GM04503 (cell line): ENCODE data around the gene TAF11L14.
"Not testable (repeated sequence)": the region's sequence is repeated elsewhere in the genome, so short reads cannot be mapped to it uniquely, and the experiment has no call there.

Experiments
- DNase-seq: peaks from one replicate; pipeline ENCODE4 v3.0.0-alpha.2; 2012; ENCODE audit warnings: low read depth

TAF11L14 gene

DNA sequence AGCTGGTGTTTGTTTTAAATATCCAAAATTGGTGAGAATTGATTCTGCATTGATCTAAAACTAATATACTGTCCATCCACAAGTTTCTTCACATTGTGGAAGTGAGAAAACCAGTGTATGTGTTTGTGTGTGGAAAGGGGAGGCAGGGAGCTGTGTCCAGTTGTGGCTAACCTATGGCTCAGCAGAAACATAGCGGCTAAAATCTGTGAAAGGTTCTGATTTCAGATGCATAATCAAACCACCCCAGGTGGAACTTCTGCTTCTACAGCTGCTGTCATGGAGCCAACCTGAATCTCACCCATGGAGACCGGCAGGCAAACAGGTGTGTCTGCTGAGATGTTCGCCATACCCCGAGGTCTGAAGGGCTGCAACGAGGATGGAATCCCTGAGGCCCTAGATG is at the start of gene TAF11L14:
TSS of gene TAF11L14 (plus strand) at position 301 of the 400 bp plus-strand sequence.
- no peak for DNase-seq

DNA sequence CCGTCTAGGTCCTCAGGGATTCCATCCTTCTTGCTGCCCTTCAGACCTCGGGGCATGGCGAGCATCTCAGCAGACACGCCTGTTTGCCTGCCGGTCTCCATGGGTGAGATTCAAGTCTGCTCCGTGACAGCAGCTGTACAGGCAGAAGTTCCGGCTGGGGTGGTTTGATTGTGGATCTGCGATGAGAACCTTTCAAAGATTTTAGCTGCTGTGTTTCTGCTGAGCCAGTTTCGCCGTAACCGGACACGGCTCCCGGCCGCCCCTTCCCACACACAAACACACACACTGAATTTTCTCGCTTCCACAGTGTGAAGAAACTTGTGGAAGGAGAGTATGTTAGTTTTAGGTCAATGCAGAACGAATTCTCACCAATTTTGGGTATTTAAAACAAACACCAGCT is 48.6 kb upstream of the TAF11L14 start, which contains the start of gene TAF11L7:
TSS of gene TAF11L7 (minus strand) at position 101 of the 400 bp plus-strand sequence.
- not testable (repeated sequence) for DNase-seq

DNA sequence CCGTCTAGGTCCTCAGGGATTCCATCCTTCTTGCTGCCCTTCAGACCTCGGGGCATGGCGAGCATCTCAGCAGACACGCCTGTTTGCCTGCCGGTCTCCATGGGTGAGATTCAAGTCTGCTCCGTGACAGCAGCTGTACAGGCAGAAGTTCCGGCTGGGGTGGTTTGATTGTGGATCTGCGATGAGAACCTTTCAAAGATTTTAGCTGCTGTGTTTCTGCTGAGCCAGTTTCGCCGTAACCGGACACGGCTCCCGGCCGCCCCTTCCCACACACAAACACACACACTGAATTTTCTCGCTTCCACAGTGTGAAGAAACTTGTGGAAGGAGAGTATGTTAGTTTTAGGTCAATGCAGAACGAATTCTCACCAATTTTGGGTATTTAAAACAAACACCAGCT is 43.4 kb upstream of the TAF11L14 start, which contains the start of gene TAF11L8:
TSS of gene TAF11L8 (minus strand) at position 101 of the 400 bp plus-strand sequence.
- not testable (repeated sequence) for DNase-seq

DNA sequence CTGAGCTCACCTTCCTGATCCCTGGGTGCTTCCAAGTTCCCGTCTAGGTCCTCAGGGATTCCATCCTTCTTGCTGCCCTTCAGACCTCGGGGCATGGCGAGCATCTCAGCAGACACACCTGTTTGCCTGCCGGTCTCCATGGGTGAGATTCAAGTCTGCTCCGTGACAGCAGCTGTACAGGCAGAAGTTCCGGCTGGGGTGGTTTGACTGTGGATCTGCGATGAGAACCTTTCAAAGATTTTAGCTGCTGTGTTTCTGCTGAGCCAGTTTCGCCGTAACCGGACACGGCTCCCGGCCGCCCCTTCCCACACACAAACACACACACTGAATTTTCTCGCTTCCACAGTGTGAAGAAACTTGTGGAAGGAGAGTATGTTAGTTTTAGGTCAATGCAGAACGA is 40.0 kb upstream of the TAF11L14 start, which contains the start of gene TAF11L9:
TSS of gene TAF11L9 (minus strand) at position 140 of the 400 bp plus-strand sequence.
- DNase-seq, result not testable (repeated sequence)

DNA sequence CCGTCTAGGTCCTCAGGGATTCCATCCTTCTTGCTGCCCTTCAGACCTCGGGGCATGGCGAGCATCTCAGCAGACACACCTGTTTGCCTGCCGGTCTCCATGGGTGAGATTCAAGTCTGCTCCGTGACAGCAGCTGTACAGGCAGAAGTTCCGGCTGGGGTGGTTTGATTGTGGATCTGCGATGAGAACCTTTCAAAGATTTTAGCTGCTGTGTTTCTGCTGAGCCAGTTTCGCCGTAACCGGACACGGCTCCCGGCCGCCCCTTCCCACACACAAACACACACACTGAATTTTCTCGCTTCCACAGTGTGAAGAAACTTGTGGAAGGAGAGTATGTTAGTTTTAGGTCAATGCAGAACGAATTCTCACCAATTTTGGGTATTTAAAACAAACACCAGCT is 36.5 kb upstream of the TAF11L14 start, which contains the start of gene TAF11L10:
TSS of gene TAF11L10 (minus strand) at position 101 of the 400 bp plus-strand sequence.
- not testable (repeated sequence) for DNase-seq

DNA sequence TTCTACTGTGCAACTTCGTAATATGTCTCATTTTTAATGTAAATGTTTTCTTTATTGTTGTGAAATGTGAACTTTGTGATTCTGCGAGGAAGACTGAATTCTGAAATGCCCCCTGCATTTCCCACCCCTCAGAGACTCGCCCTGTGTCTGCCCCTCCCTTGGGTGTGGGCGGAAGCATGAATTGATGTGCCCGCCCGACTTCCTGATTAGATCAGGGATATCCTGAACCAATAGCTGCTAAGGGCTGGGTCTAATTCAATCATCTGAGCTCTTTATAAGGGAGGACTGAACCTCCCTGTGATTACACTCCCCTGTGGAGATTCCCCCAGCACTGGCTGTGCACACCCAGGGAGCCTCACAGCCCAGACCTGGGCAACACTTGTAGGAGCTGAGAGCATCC is 30.4 kb upstream of the TAF11L14 start, which contains the start of gene TAF11L11:
TSS of gene TAF11L11 (plus strand) at position 304 of the 400 bp plus-strand sequence.
- DNase-seq, result not testable (repeated sequence)

DNA sequence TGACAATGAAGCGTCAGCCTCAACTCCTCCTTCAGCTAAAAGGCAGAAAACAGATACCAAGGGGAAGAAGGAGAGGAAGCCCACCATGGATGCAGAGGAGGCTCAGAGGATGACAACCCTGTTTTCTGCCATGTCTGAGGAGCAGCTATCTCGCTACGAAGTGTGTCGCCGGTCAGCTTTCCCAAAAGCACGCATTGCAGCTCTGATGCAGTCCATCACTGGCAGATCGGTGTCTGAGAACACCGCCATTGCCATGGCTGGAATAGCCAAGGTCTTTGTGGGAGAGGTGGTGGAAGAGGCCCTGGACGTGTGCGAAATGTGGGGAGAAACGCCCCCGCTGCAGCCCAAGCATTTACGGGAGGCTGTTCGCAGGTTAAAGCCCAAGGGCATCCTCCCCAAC is 29.3 kb upstream of the TAF11L14 start:
- DNase-seq, result no peak

DNA sequence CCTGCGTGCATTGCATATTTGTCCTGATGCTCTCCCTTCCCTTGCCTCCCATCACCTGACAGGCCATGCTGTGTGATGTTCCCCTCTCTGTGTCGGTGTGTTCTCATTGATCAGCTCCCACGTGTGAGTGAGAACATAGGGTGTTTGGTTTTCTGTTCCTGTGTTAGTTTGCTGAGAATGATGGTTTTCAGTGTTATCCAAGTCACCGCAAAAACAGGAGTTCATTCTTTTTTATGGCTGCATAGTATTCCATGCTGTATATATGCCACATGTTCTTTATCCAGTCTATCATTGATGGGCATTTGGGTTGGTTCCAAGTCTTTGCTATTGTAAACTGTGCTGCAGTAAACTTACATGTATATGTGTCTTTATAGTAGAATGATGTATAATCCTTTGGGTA is 26.8 kb upstream of the TAF11L14 start:
- DNase-seq, result not testable (repeated sequence)

DNA sequence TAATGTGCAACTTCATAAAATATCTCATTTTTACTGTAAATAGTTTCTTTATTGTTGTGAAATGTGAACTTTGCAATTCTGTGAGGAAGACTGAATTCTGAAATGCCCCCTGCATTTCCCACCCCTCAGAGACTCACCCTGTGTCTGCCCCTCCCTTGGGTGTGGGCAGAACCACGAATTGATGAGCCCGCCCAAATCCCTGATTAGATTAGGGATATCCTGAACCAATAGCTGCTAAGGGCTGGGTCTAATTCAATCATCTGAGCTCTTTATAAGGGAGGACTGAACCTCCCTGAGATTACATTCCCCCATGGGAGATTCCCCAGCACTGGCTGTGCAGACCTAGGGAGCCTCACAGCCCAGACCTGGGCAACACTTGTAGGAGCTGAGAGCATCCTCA is 24.2 kb upstream of the TAF11L14 start, which contains the start of gene TAF11L12:
TSS of gene TAF11L12 (plus strand) at position 301 of the 400 bp plus-strand sequence.
- DNase-seq, result not testable (repeated sequence)

DNA sequence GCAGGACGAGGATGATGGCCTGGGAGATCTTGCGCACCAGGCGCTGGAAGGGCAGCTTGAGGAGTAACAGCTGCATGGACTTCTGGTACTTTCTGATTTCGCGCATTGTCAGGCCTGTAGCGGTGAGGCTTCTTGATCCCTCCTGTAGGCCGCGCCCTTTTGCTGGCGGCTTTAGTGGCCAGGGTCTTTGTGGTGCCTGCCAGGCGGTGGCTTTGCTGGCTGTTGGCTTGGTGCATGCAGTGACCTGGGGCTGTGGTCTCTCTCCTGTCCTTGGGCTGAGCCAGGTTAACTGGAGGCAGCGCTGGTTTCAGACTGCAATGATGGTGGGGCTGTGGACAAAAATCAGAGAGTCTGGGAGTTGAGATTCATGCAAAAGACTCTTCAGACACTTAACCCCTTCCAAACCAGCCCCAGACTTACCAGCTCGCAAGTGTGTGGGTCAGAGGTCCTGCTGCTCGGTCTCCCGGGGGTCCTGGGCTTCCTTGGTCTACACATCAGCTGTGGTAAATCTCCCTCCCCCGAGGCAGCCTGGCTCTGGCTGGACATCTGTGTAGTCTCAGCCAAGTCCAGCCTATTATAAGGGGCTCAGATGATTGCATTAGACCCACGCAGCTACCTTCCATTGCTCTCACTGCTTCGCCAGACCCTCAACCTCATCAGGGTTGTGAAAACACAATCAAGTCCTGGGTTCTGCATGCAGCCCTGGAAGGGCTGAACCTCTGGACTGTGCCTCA is 19.2 kb upstream of the TAF11L14 start:
- no peak for DNase-seq

DNA sequence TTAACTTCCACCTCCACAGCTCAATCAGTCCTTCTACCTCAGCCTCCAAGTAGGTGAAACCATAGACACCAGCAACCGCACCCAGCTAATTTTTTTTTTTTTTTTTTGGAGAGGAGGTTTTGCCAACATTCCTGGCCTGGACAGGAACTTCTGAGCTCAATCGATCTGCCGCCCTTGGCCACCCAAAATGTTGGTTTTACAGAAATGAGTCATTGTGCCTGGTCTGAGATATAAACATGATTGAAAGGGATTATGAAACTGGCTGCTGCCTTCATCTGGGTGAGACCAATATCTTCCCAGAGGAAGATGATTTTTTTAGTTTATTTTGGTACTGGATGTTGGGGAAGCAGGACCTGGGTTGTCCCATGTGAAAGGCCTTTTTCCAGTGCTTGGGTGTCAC is 14.9 kb upstream of the TAF11L14 start:
- no peak for DNase-seq

DNA sequence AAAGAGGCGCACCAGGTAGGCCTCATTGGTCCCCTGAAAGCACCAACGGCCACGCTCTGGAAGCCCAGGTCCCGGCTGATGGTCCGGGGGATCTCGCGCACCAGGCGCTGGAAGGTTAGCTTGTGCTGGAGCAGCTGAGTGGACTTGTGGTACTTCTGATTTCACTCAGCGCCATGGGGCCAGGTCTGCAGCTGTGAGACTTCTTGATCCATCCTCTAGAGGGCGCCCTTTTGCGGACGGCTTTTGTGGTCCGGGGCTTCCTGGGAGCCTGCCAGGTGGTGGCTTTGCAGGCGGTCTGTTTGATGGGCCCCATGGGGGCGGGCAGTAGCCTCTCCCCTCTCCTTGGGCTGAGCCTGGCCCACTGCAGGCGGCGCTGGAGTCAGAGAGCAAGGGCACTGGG is 13.6 kb upstream of the TAF11L14 start:
- no peak for DNase-seq

DNA sequence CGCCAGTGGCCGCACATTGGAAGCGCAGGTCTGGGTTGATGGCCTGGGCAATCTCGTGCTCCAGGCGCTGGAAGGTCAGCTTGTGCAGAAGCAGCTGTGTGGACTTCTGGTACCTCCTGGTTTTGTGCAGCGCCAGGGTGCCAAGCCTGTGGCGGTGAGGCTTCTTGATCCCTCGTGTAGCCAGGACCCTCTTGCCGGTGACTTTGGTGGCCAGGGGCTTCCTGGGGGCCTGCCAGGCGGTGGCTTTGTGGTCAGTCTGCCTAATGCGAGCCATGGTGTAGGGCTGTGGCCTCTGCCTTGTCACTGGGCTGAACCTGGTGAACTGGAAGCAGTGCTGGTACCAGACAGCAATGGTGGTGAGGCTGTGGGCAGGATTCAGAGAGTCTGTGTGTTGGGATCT is 8.6 kb upstream of the TAF11L14 start:
- DNase-seq, result no peak

DNA sequence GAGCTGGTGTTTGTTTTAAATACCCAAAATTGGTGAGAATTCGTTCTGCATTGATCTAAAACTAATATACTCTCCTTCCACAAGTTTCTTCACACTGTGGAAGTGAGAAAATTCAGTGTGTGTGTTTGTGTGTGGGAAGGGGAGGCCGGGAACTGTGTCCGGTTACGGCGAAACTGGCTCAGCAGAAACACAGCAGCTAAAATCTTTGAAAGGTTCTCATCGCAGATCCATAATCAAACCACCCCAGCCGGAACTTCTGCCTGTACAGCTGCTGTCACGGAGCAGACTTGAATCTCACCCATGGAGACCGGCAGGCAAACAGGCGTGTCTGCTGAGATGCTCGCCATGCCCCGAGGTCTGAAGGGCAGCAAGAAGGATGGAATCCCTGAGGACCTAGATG is 2.5 kb upstream of the TAF11L14 start, which contains the start of gene TAF11L13:
TSS of gene TAF11L13 (plus strand) at position 301 of the 400 bp plus-strand sequence.
- DNase-seq, result not testable (repeated sequence)

DNA sequence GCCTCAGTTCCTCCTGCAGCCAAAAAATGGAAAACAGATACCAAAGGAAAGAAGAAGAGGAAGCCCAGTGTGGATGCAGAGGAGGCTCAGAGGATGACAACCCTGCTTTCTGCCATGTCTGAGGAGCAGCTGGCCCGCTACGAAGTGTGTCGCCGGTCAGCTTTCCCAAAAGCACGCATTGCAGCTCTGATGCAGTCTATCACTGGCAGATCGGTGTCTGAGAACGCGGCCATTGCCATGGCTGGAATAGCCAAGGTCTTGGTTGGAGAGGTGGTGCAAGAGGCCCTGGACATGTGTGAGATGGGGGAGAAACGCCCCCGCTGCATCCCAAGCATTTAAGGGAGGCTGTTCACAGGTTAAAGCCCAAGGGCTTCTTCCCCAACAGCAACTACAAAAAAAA is 15.0 kb downstream of the TAF11L14 start:
- not testable (repeated sequence) for DNase-seq

DNA sequence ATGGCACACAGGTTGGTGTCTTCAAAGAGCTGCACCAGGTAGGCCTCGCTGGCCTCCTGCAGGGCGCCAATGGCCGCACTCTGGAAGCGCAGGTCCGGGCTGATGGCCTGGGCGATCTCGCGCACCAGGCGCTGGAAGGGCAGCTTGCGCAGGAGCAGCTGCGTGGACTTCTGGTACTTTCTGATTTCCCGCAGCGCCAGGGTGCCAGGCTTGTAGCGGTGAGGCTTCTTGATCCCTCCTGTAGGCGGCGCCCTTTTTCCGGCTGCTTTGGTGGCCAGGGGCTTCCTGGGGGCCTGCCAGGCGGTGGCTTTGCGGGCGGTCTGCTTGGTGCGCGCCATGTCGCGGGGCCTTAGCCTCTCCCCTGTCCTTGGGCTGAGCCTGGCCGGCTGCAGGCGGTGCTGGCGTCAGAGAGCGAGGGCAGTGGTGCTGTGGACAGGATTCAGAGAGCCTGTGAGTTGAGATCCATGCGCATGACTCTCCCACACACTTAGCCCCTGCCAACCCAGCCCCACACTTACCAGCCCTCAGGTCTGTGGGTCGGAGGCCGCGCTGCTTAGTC is 21.0 kb downstream of the TAF11L14 start:
- DNase-seq, result not testable (repeated sequence)

DNA sequence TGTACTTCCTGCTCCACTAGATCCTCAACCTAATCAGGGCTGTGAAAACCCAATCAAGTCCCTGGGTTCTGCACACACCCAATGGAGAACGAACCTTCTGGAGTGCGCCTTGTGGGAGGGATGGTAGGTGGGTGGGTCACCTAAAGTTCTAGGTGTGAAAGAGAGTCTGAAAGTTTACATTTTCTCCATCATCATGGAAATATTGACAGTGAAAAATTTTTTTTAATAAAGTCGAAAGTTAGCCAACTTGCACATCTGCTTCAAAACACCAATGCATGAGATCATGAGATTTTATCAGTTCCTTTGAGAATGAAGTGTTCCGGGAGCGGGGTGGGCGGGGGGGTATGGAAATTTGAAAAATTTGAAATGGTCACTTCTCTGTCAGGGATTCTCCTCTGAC is 21.7 kb downstream of the TAF11L14 start:
- no peak for DNase-seq

DNA sequence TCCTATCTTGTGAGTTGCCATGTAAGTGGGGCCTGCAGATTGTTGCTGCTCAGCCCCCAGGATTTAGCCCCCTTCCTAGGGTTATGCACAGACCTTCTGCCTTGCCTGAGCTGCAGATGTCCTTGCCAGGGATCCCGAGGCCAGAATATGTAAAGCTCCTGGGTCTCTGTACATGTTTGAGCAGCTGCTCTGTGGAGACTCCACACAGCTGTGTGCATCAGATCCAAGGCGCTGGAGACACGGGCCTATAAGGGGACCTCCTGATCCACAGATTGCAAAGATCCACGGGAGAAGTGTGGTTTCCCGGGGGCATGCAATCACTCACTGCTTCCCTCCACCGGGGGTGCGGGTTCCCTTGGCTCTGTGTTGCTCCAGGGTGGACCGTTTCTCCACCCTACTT is 28.9 kb downstream of the TAF11L14 start:
- no peak for DNase-seq

DNA sequence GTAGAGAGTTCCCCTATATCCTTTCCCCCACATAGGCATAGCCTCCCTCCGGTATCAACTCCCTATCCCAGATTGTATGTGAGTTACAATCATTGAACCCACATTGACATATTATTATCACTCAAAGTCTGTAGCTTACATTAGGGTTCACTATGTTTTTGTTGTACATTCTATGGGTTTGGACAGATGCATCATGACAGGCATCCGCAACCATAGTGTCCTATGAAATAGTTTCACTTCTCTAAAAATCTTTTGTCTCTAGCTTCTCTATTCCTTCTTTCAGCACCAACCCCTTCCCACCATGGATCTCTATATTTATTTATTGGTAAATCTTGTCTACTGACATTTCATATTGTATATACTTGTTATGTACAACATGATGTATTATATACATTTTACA is 31.6 kb downstream of the TAF11L14 start:
- no peak for DNase-seq

DNA sequence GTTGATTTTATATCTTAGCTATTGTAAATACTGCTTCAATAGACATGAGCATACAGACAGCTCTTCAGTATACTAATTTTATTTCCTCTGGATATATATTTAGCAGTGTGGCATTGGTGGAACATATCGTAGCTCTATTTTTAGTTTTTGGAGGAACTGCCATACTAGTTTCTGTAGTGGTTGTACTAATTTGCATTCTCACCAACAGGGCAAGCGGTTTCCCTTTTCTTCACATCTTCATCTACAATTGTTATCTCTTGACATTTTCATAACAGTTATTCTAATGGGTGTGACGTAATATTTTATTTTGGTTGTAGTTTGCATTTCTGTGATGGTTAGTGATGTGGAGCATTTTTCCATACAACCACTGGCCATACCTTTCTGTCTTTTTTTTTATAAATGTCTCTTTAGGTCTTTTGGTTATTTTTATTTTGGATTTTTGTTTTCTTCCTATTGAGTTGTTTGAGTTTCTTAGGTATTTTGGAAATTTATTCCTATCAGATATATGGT is 32.5 kb downstream of the TAF11L14 start:
- DNase-seq, result no peak

DNA sequence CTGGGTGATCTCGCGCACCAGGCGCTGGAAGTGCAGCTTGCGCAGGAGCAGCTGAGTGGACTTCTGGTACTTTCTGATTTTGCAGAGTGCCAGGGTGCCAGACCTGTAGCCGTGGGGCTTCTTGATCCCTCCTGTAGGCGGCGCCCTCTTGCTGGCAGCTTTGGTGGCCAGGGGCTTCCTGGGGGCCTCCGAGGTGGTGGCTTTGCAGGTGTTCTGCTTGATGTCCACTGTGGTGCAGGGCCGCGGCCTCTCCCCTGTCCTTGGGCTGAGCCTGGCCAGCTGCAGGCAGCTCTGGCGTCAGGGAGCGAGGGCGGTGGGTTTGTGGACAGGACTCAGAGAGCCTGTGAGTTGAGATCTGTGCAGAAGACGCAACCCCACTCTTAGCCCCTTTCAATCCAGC is 36.1 kb downstream of the TAF11L14 start:
- DNase-seq, result no peak

DNA sequence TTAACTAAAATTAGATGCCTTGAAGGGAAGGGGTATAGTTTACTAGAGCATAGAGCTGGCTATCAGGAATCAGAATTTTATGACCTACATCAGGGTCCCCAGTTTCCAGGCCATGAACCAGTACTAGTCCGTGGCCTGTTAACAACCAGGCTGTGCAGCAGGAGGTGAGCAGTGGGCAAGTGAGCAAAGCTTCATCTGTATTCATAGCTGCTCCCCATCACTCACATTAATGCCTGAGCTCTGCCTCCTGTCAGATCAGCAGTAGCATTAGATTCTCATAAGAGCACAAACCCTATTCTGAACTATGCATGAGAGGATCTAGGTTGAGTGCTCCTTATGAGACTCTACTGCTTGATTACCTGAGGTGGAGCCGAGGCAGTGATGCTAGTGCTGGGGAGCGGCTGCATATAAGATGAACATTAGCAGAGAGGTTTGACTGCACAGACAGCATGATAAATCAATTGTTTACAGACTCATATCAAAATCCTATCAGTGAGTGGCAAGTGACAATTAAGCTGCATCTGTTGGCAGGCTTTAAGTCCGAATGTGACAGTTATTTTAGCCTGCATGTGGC is 44.6 kb downstream of the TAF11L14 start:
- DNase-seq, result no peak
